Lower lobe of right lung (tissue), 2 donors: ENCODE data around the gene EN2. TPM values are rescaled to one million over a fixed set of nuclear protein-coding genes. Genes with fewer than 3 reads are reported as not detected.

Source experiments
- ATAC-seq, 2 donors: fragments of 200-7000 bp; cut with Tn5 transposase; one replicate each; pipeline ENCODE4 v1.9.1; 2020 to 2022; ENCODE audit warnings: mild to moderate bottlenecking in 2 of 2, moderate library complexity in 2 of 2
- DNase-seq: peaks from one replicate; pipeline ENCODE4 v3.0.0-alpha.2; 2020
- H3K27ac ChIP-seq: fragments of 200-600 bp; one replicate; pipeline ENCODE4 v1.8.0; 2022
- H3K27me3 ChIP-seq: fragments of 200-600 bp; one replicate; pipeline ENCODE4 v1.8.0; 2022; ENCODE audit warnings: low read depth
- H3K36me3 ChIP-seq: fragments of 200-600 bp; one replicate; pipeline ENCODE4 v1.8.0; 2022; ENCODE audit warnings: mild to moderate bottlenecking
- H3K4me1 ChIP-seq: fragments of 200-600 bp; one replicate; pipeline ENCODE4 v1.8.0; 2022
- H3K4me3 ChIP-seq: fragments of 200-600 bp; one replicate; pipeline ENCODE4 v1.8.0; 2022; ENCODE audit warnings: mild to moderate bottlenecking
- H3K9me3 ChIP-seq: fragments of 200-600 bp; one replicate; pipeline ENCODE4 v1.8.0; 2022
- CTCF ChIP-seq: fragments of 200-600 bp; IDR thresholded peaks from one replicate; pipeline ENCODE4 v1.8.0; 2022; ENCODE audit warnings: antibody characterized with exemption, mild to moderate bottlenecking
- intact Hi-C: fragments of 100-400 bp; cut with DNase I; formaldehyde crosslinking; loops from one replicate; pipeline ENCODE4 v1.11.0; 2022
- total RNA-seq: library from RNA; stranded (reverse); fragmentation: NEBNext Ultra II Directional; extraction: Animal tissue kit (Norgen Biotek cat#: 25700); gene quantifications from one replicate; pipeline ENCODE4 v1.2.1, GENCODE V29; 2021
- donor health status: DM: no; HTN: yes; CAD: no; lungs with severe emphysema.

EN2 gene
- total RNA-seq, 1 donor from 2014 or later, result not detected

- intact Hi-C loops, result no loop called here
- no peak overlapping the region for H3K27ac ChIP-seq
- H3K4me1 ChIP-seq, result peaks cover 35% of the 10 kb centered on the region
- peaks cover 100% of the 10 kb centered on the region for H3K27me3 ChIP-seq
- DNase-seq, result no peak
- no peak overlapping the region for H3K4me3 ChIP-seq
- TF ChIP-seq CTCF, result no peak
- no peaks in the 10 kb centered on the region for H3K36me3 ChIP-seq
- H3K9me3 ChIP-seq, result no peaks in the 10 kb centered on the region
- no peak for ATAC-seq
Observed at GRCh38 chr7:155464948-155465739, 7.2 kb downstream of the EN2 start.

- DNase-seq (no peak), ATAC-seq (no peak)
- Histone ChIP-seq H3K4me1 (peaks cover 35% of the 10 kb centered on the region), H3K27ac (no peak overlapping the region), H3K4me3 (no peak overlapping the region), H3K36me3 (no peaks in the 10 kb centered on the region), H3K27me3 (peaks cover 100% of the 10 kb centered on the region), H3K9me3 (no peaks in the 10 kb centered on the region)
- no peak for TF ChIP-seq CTCF
- intact Hi-C loops, result no loop called here
Observed at GRCh38 chr7:155465761-155466141, 7.8 kb downstream of the EN2 start.

GRCh38 chr7:155466142-155466813, 8.3 kb downstream of the EN2 start:
- no peak for DNase-seq
- Histone ChIP-seq H3K9me3 (no peaks in the 10 kb centered on the region), H3K27ac (no peak overlapping the region), H3K4me3 (no peak overlapping the region), H3K4me1 (peaks cover 35% of the 10 kb centered on the region), H3K27me3 (peaks cover 100% of the 10 kb centered on the region), H3K36me3 (no peaks in the 10 kb centered on the region)
- intact Hi-C loops, result no loop called here
- ATAC-seq, result peak; percentile 22
- no peak for TF ChIP-seq CTCF

- peaks cover 100% of the 10 kb centered on the region for H3K27me3 ChIP-seq
- H3K27ac ChIP-seq, result no peak overlapping the region
- intact Hi-C loops, result no loop called here
- H3K4me3 ChIP-seq, result no peak overlapping the region
- H3K4me1 ChIP-seq, result peaks cover 35% of the 10 kb centered on the region
- peak; percentile 29 to 52 for ATAC-seq
- TF ChIP-seq CTCF, result no peak
- no peak for DNase-seq
- no peaks in the 10 kb centered on the region for H3K9me3 ChIP-seq
- H3K36me3 ChIP-seq, result no peaks in the 10 kb centered on the region
Observed at GRCh38 chr7:155466814-155467733, 9.1 kb downstream of the EN2 start.
